Mammary epithelial cell (primary cell): ENCODE measurements around the gene TAF4.

ENCODE experiments used
- CTCF ChIP-seq, 2 donors: IDR thresholded peaks in 1 of 2; conservative IDR thresholded peaks in 1 of 2; 2 replicates each; pipeline ENCODE4 v1.5.1; 2011 to 2012; ENCODE audit warnings: inconsistent platforms in 2 of 2, low read length in 2 of 2, mild to moderate bottlenecking in 2 of 2, control low read depth in 1 of 2, low read depth in 1 of 2; ENCODE audit not compliant: insufficient read depth in 1 of 2; ENCODE audit errors: extremely low read depth in 1 of 2
- EZH2 ChIP-seq: IDR thresholded peaks from 2 replicates; pipeline ENCODE4 v1.6.1; 2012; ENCODE audit warnings: low read length, inconsistent platforms, borderline replicate concordance

GRCh38 chr20:61933481-61933950 lies 132.2 kb downstream of the TAF4 start:
- no peak for TF ChIP-seq CTCF (conservative IDR thresholded peaks at IDR 0.05 in 1 of 2, IDR thresholded peaks at IDR 0.05 in 1 of 2; ENCODE audit: extremely low read depth in 1 of 2, insufficient read depth in 1 of 2, low read depth in 1 of 2, low read length in 2 of 2)
- TF ChIP-seq EZH2: no peak
